ENCODE data around the gene CYTIP. TPM values are rescaled to one million over a fixed set of nuclear protein-coding genes. Genes with fewer than 3 reads are reported as not detected.

CYTIP gene
- total and polyA plus RNA-seq, 2 experiments from 2014 or later: 1.6 to 4.0 TPM

- 97% methylated on average over 12 of the region's 12 CpGs for WGBS (ENCODE audit: low lambda C conversion rate, missing lambda C conversion rate)
- Histone ChIP-seq H3K4me2 (no peak overlapping the region), H3K27ac (no peak overlapping the region), H3K9me2 (replicated peaks; ENCODE audit: insufficient read depth) (no peaks in the 10 kb centered on the region), H3K79me2 (no peaks in the 10 kb centered on the region), H4K20me1 (ENCODE audit: insufficient read depth, poor library complexity, severe bottlenecking) (no peaks in the 10 kb centered on the region), H3K4me3 (no peak overlapping the region), H3K27me3 (no peaks in the 10 kb centered on the region), H2AFZ (no peak overlapping the region), H3K36me3 (replicated peaks; ENCODE audit: insufficient read depth, low read depth) (no peaks in the 10 kb centered on the region), H3K9me3 (ENCODE audit: low read depth) (no peaks in the 10 kb centered on the region), H3K4me1 (ENCODE audit: insufficient read depth) (peaks cover 8% of the 10 kb centered on the region)
- no peak for TF ChIP-seq EZH2 (IDR thresholded peaks at IDR 0.05; ENCODE audit: borderline replicate concordance)
- no peak for TF ChIP-seq CTCF (IDR thresholded peaks at IDR 0.05; ENCODE audit: poor library complexity)
- TF ChIP-seq EZH2phosphoT487 (IDR thresholded peaks at IDR 0.05; ENCODE audit: low read depth, severe bottlenecking, unreplicated experiment): no peak
- DNase-seq (ENCODE audit: low spot score): no peak
Observed at GRCh38 chr2:157419031-157419575, 24.8 kb downstream of the CYTIP start.

GRCh38 chr2:157418239-157418641 is 25.6 kb downstream of the CYTIP start:
- Histone ChIP-seq H3K9me2 (replicated peaks; ENCODE audit: insufficient read depth) (no peaks in the 10 kb centered on the region), H3K27me3 (no peaks in the 10 kb centered on the region), H3K79me2 (no peaks in the 10 kb centered on the region), H3K4me2 (no peak overlapping the region), H3K36me3 (replicated peaks; ENCODE audit: insufficient read depth, low read depth) (no peaks in the 10 kb centered on the region), H3K4me3 (no peak overlapping the region), H2AFZ (no peak overlapping the region), H3K9me3 (ENCODE audit: low read depth) (no peaks in the 10 kb centered on the region), H4K20me1 (ENCODE audit: insufficient read depth, poor library complexity, severe bottlenecking) (no peaks in the 10 kb centered on the region), H3K4me1 (ENCODE audit: insufficient read depth) (peaks cover 8% of the 10 kb centered on the region), H3K27ac (no peak overlapping the region)
- WGBS (ENCODE audit: low lambda C conversion rate, missing lambda C conversion rate): 90% methylated on average over 4 of the region's 4 CpGs
- no peak for DNase-seq (ENCODE audit: low spot score)
- TF ChIP-seq EZH2phosphoT487 (IDR thresholded peaks at IDR 0.05; ENCODE audit: low read depth, severe bottlenecking, unreplicated experiment): no peak
- TF ChIP-seq CTCF (IDR thresholded peaks at IDR 0.05; ENCODE audit: poor library complexity): no peak

GRCh38 chr2:157415591-157416101 is 28.2 kb downstream of the CYTIP start:
- Histone ChIP-seq H2AFZ (no peak overlapping the region), H3K27ac (no peak overlapping the region), H3K4me1 (ENCODE audit: insufficient read depth) (peaks cover 8% of the 10 kb centered on the region), H3K9me3 (ENCODE audit: low read depth) (no peaks in the 10 kb centered on the region), H3K4me2 (no peak overlapping the region), H4K20me1 (ENCODE audit: insufficient read depth, poor library complexity, severe bottlenecking) (no peaks in the 10 kb centered on the region), H3K36me3 (replicated peaks; ENCODE audit: insufficient read depth, low read depth) (no peaks in the 10 kb centered on the region), H3K79me2 (no peaks in the 10 kb centered on the region), H3K9me2 (replicated peaks; ENCODE audit: insufficient read depth) (no peaks in the 10 kb centered on the region), H3K27me3 (no peaks in the 10 kb centered on the region), H3K4me3 (no peak overlapping the region)
- WGBS (ENCODE audit: low lambda C conversion rate, missing lambda C conversion rate): 92% methylated on average over 13 of the region's 13 CpGs
- no peak for DNase-seq (ENCODE audit: low spot score)
- no peak for TF ChIP-seq CTCF (IDR thresholded peaks at IDR 0.05; ENCODE audit: poor library complexity)
- no peak for TF ChIP-seq EZH2phosphoT487 (IDR thresholded peaks at IDR 0.05; ENCODE audit: low read depth, severe bottlenecking, unreplicated experiment)
- TF ChIP-seq EZH2 (IDR thresholded peaks at IDR 0.05; ENCODE audit: borderline replicate concordance): no peak
